ENCODE measurements around the gene COPA. TPM values are rescaled to one million over a fixed set of nuclear protein-coding genes. Genes with fewer than 3 reads are reported as not detected.

COPA gene
- total and polyA plus RNA-seq, 5 experiments from 2014 or later: 101 to 124 (median 120) TPM

DNA sequence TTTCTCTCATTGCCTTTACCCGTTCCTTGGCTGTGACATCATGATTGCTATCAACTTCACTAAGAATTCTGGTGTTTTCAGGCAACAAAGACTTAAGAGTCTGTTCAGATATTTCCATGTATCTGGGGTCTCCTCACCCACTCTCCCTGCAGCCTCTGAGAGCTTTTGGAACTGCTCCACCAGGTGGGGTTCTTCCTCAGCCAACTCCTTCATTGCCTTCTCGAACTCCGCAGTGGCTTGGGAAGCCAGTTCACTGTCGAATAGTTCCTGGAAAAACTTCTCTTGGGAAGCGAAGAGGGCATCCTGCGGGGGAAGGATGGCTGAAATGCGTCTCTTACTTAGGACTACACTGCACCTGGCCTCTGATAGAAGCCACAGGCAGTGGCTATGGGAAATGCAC lies 60.2 kb downstream of the COPA start:
- POLR2A ChIA-PET: no interaction called here
- H3K4me3 Mint-ChIP-seq: peak overlapping the region in 2 of 10 donors; percentile 92 to 98
- ATAC-seq (no peak), DNase-seq (no peak)
- H3K27me3 Mint-ChIP-seq: peaks cover 0 to 1% (median 0%) of the 10 kb centered on the region in 5 donors
- peaks cover 0 to 50% (median 19%) of the 10 kb centered on the region in 3 donors for H3K36me3 Mint-ChIP-seq
- peaks cover 17 to 34% (median 29%) of the 10 kb centered on the region in 4 donors for H3K4me1 Mint-ChIP-seq
- no peak overlapping the region for H3K27ac Mint-ChIP-seq
- no peaks in the 10 kb centered on the region for H3K9me3 Mint-ChIP-seq

DNA sequence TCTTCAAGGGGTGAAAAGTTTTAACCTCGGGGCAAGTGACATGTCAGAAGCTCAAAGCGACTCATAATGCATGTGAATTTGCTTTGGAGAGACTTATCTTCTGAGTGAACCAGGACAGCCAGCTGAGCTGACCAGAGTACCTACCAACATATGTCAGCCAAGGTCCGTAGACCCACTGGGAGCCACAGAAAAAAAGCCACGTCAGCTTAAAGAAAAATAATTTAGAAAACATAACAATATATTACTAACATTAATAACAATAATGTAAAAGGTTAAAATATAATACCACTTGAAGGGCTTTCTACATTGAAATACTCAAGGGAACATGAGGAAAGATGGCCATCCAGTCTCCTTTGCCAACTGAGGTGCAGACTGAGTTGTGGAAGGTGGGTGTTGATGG lies 65.1 kb downstream of the COPA start:
- DNase-seq (no peak), ATAC-seq (no peak)
- Mint-ChIP-seq H3K27me3 (no peaks in the 10 kb centered on the region), H3K36me3 (peaks cover 0 to 67% (median 26%) of the 10 kb centered on the region in 3 donors), H3K27ac (no peak overlapping the region), H3K4me3 (no peak overlapping the region), H3K9me3 (no peaks in the 10 kb centered on the region), H3K4me1 (peaks cover 2 to 8% (median 4%) of the 10 kb centered on the region in 4 donors)
- POLR2A ChIA-PET: interaction anchor here (1.3 kb wide), 1 partner anchor 16 kb away, joined by 5 read pairs; the partner anchor contains the start of gene DCAF8

DNA sequence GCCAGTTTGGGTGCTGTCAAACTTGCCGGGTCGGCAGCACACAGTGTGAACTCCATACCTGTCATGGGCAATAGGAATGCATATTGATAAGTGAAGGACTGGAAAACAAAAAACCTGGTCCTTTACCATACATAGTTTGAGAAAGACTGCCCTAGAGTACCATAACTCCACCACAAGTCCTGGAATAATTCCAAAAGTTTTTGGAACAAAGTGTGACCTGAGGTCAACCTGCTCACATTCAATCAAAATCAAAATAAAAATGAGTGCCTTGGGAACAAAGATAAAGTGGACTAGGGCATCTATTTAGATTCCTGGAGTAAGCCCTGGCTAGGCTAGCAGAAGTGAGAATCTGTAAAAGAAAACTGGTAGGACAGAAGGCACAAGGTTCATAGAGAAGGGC lies 65.7 kb downstream of the COPA start:
- POLR2A ChIA-PET: no interaction called here
- H3K27me3 Mint-ChIP-seq: no peaks in the 10 kb centered on the region
- H3K36me3 Mint-ChIP-seq: peaks cover 0 to 61% (median 26%) of the 10 kb centered on the region in 3 donors
- DNase-seq (no peak), ATAC-seq (no peak)
- H3K27ac Mint-ChIP-seq: no peak overlapping the region
- H3K4me3 Mint-ChIP-seq: no peak overlapping the region
- no peaks in the 10 kb centered on the region for H3K9me3 Mint-ChIP-seq
- H3K4me1 Mint-ChIP-seq: peaks cover 0 to 1% (median 0%) of the 10 kb centered on the region in 4 donors

DNA sequence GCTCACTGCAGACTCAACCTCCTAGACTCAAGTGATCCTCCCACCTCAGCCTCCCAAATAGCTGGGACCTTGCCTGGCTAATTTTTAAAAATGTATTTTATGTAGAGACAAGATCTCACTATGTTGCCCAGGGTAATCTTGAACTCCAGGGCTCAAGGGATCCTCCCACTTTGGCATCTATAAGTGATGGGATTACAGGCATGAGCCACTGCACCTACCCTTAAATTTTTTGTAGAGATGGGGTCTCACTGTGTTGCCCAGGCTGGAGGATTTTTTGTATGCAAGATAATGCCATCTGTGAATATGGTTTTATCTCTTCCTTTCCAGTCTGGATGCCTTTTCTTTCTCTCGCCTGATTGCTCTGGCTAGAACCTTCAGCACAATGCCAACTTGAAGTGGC lies 72.0 kb downstream of the COPA start:
- POLR2A ChIA-PET: no interaction called here
- no peaks in the 10 kb centered on the region for H3K9me3 Mint-ChIP-seq

DNA sequence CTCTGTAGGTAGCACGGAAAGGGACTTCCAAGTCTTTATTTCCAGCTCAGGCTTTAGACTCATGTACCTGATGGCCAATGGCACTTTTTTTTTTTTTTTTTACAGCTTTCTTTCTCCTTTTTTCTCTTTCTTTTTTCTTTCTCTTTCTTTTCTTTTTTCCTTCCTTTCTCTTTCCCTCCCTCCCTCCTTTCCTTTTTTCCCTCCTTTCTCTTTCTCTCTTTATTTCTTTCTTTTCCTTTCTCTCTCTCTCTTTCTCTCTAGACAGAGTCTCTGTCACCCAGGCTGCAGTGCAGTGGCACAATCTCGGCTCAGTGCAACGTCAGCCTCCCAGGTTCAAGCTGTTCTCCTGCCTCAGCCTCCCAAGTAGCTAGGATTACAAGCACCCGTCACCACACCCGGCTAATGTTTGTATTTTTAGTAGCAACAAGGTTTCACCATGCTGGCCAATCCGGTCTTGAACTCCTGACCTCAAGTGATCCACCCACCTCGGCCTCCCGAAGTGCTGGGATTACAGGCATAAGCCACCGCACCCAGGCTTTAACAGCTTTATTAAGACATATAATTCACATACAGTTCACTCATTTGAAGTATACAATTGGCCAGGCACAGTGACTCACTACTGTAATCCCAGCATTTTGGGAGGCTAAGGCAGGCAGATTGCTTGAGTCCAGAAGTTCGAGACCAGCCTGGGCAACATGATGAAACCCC lies 75.6 kb downstream of the COPA start:
- POLR2A ChIA-PET: no interaction called here
- H3K9me3 Mint-ChIP-seq: no peaks in the 10 kb centered on the region
- H3K4me3 Mint-ChIP-seq: no peak overlapping the region
- H3K27me3 Mint-ChIP-seq: no peaks in the 10 kb centered on the region
- H3K36me3 Mint-ChIP-seq: no peaks in the 10 kb centered on the region
- no peak for DNase-seq
- H3K27ac Mint-ChIP-seq: peak overlapping the region in 1 of 10 donors; percentile 51
- ATAC-seq: no peak
- H3K4me1 Mint-ChIP-seq: peaks cover 2 to 15% (median 8%) of the 10 kb centered on the region in 4 donors

More for the DNA sequence above, 72.0 kb downstream of the COPA start:
- ATAC-seq (no peak), DNase-seq (no peak)
- H3K4me3 Mint-ChIP-seq: no peak overlapping the region
- H3K4me1 Mint-ChIP-seq: no peaks in the 10 kb centered on the region
- H3K36me3 Mint-ChIP-seq: peaks cover 0 to under 1% (median 0%) of the 10 kb centered on the region in 3 donors
- no peaks in the 10 kb centered on the region for H3K27me3 Mint-ChIP-seq
- no peak overlapping the region for H3K27ac Mint-ChIP-seq

DNA sequence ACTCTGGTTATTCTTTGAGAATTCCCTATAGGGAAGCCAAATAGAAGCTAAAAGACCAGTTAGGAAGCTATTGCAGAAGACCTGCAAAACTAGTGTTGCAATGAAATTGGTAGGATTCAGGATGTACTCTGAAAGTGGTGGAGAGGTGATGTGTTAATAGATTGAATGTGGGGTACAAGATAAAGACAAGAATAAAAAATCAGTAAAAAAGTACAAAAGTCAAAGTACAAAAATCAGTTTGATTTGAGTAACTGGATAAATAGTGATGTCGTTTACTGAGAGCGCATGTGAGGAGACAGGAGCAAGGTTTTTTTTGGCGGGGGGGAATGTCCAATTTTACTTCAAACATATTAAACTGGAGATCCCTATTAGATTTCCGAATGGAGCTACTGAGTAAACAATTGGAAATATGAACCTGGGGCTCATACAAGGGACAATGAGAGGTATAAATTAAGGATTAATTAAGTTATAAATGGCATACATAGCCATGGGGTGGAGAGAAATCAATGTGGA lies 78.2 kb downstream of the COPA start:
- POLR2A ChIA-PET: interaction anchor here (5.5 kb wide), 1 partner anchor 20 kb away, joined by 47 read pairs; the partner anchor contains the start of gene PEX19
- no peaks in the 10 kb centered on the region for H3K27me3 Mint-ChIP-seq
- DNase-seq (no peak), ATAC-seq (no peak)
- peaks cover 0 to 2% (median 0%) of the 10 kb centered on the region in 3 donors for H3K36me3 Mint-ChIP-seq
- no peak overlapping the region for H3K4me3 Mint-ChIP-seq
- H3K27ac Mint-ChIP-seq: peak overlapping the region in 2 of 10 donors; percentile 6 to 35
- H3K9me3 Mint-ChIP-seq: no peaks in the 10 kb centered on the region
- H3K4me1 Mint-ChIP-seq: peaks cover 10 to 36% (median 22%) of the 10 kb centered on the region in 4 donors

DNA sequence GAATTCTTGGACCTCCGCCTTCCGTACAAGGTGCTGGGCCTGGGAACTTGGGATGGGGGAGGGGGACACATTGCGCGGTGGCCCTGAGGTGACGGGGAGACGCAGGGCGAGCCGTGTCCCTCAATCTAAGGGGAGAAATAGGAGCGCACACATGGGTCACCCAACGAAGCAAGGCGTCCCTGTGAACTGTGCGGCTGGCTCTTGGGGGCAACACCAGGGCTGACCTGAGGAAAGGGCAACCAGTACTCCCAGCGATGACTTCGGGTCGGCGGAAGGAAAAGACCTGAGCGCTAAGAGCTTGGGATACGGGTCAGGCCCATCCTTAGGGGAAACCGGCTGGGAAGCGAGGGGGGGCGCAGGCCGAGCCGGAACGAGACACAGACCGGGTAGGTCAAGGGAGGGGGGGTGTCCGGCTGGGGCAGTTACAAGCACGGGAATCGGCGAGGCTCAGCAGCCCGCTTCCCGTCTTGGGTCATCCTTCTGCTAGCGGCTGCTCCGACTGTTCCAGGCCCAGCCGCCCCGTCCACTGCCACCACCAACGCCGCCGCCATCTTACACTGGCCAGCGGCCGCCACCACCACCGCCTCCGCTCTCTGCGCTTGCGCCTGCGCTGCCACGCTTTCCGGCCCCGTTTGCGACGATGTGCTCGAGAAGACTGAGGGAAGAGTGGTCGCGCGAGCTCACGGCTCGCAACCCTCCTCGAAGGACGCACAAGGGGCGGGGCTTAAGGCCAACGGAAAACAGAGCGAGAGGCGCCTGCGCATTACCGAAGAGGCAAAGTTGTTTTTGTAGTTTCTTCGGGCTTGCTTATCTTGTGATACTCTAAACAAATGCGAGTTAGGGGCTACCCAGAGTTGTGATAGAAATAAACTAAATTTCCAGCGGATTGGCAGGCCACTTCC lies 80.9 kb downstream of the COPA start, which contains the start of gene DCAF8:
TSS of gene DCAF8 (minus strand) at position 657 of the 902 bp plus-strand sequence. CDS start 18,541 bp downstream, outside the sequence.
- DNase-seq (peak; percentile 92 to 99 (median 96)), ATAC-seq (peak; percentile 85 to 87)
- POLR2A ChIA-PET: interaction anchor here (0.6 to 5.5 kb wide), 19 partner anchors 9 to 230 kb away, joined by 3 to 47 read pairs (median 5); partner anchors contain the start of genes IGSF8, PEA15, PEX19 and PIGM
- H3K36me3 Mint-ChIP-seq: peaks cover 0 to 17% (median 2%) of the 10 kb centered on the region in 3 donors
- H3K4me1 Mint-ChIP-seq: peaks cover 16 to 54% (median 45%) of the 10 kb centered on the region in 4 donors
- H3K9me3 Mint-ChIP-seq: no peaks in the 10 kb centered on the region
- H3K27ac Mint-ChIP-seq: peak within 1 kb of the TSS; percentile 96 to 100 (median 98)
- H3K27me3 Mint-ChIP-seq: no peaks in the 10 kb centered on the region
- H3K4me3 Mint-ChIP-seq: peak within 1 kb of the TSS; percentile 95 to 99 (median 97)

DNA sequence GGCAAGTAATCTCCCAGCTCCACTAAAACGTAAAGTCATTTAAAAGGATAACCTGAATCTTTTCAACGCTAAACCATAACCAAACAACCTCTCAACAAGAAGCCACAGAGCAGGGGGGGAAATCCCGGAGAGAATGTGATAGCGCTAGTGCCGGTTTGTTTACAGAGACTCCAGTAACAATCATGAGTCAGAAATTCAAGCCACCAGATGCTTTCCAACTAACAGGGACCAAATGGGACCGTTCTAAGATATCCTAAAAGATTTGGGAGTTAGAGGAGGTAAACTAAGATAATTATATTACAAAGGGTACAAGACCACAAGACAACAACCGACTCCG lies 81.5 kb downstream of the COPA start:
- Mint-ChIP-seq H3K4me1 (peaks cover 16 to 59% (median 48%) of the 10 kb centered on the region in 4 donors), H3K9me3 (no peaks in the 10 kb centered on the region), H3K36me3 (peaks cover 0 to 17% (median 2%) of the 10 kb centered on the region in 3 donors), H3K27me3 (no peaks in the 10 kb centered on the region), H3K27ac (peak overlapping the region; percentile 96 to 100 (median 98)), H3K4me3 (peak overlapping the region; percentile 95 to 99 (median 97))
- DNase-seq (peak; percentile 32 to 85 (median 76)), ATAC-seq (peak; percentile 70 to 71)
- POLR2A ChIA-PET: interaction anchor here (0.6 to 5.5 kb wide), 13 partner anchors 9 to 163 kb away, joined by 3 to 47 read pairs (median 5); partner anchors contain the start of genes IGSF8, PEA15 and PEX19

DNA sequence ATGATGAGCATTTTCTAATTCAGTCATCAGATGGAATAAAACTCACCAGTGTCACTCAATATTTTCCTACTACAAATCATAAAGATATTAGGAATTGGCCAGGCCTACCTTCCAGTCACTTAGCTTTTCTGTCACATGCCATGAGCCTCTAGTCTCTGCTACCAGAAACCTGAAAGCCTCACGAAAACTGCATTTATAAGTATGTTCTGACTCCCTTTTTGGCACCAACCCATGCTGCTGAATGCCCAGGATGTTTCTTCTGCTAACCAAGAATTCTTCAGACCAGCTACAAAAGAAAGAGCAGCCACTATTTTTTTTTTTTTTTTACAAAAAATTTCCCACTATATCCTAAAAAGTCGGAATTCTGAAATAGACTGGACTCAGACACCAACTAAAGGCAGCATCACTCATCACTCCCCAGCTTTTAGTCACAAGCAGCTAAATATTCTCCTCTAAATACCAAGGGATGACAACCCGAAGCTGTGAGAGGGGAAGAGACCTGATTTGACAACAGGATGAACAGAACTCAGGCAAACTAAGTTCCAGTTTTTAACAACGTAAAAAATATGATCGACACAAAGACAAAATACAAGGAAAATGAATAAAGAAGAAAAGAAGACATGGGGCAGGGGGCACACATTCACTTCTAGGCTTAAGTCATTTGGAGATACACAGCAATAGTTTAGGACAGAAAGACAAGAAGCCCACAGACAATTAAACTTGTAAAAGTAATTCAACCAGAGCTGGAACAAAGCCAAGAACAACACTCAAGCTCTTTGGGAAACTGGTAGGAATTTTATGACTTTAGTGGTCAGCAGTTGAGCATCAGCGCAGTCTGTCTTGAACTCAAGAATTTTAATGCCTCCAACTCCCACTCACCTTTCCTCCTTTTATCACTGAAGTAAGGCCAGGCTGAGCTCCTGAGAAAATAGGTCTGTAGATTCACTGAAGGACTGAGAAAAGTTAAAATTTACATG lies 82.4 kb downstream of the COPA start:
- POLR2A ChIA-PET: interaction anchor here (0.7 to 5.5 kb wide), 9 partner anchors 8 to 163 kb away, joined by 3 to 47 read pairs (median 4); partner anchors contain the start of genes IGSF8, PEA15 and PEX19
- Mint-ChIP-seq H3K36me3 (peaks cover 0 to 22% (median 2%) of the 10 kb centered on the region in 3 donors), H3K9me3 (no peaks in the 10 kb centered on the region), H3K4me3 (peak overlapping the region; percentile 95 to 99 (median 97)), H3K27ac (peak overlapping the region; percentile 96 to 100 (median 98)), H3K27me3 (no peaks in the 10 kb centered on the region), H3K4me1 (peaks cover 16 to 66% (median 54%) of the 10 kb centered on the region in 4 donors)
- ATAC-seq (no peak), DNase-seq (no peak)

DNA sequence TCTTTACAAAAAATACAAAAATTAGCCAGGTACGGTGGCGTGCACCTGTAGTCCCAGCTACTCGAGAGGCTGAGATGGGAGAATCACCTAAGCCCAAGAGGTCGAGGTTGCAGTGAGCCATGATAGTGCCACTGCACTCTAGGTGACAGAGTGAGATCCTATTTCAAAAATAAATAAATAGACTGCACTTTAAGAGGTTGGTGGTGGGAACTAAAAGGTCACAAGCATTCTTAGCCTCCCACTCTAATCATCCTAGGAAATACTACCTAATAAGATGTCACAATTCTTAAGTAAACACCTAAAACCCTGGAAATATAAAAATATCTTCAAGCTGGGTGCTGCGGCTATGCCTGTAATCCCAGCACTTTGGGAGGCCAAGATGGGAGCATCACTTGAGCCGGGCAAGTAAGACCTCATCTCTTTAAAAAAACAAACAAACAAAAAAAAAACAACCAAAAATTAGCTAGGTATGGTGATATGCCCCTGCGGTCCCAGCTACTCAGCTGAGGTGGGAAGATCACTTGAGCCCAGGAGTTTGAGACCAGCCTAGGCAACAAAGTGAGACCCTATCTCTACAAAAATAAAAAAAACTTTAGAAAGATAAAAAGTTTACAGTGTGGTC lies 84.8 kb downstream of the COPA start:
- peaks cover 15 to 60% (median 51%) of the 10 kb centered on the region in 4 donors for H3K4me1 Mint-ChIP-seq
- ATAC-seq (no peak), DNase-seq (no peak)
- H3K4me3 Mint-ChIP-seq: no peak overlapping the region
- peaks cover 0 to 34% (median 2%) of the 10 kb centered on the region in 3 donors for H3K36me3 Mint-ChIP-seq
- POLR2A ChIA-PET: interaction anchor here (0.9 kb wide), 1 partner anchor 27 kb away, joined by 3 read pairs; the partner anchor contains the start of gene PEX19
- no peaks in the 10 kb centered on the region for H3K27me3 Mint-ChIP-seq
- H3K9me3 Mint-ChIP-seq: no peaks in the 10 kb centered on the region
- H3K27ac Mint-ChIP-seq: peak overlapping the region in 4 of 10 donors; percentile 20 to 97 (median 62)

Data from naive thymus-derived CD8-positive, alpha-beta T cell (primary cell).